ENCODE results near the gene NAA10. TPM values are rescaled to one million over a fixed set of nuclear protein-coding genes. Genes with fewer than 3 reads are reported as not detected.

NAA10 gene
- total and polyA plus RNA-seq, 10 donors, result 56.4 to 174 (median 87.8) TPM

GRCh38 chrX:153973127-153974002 is 38.5 kb upstream of the NAA10 start:
- peak overlapping the region; percentile 98 to 100 (median 99) for H3K27ac ChIP-seq
- H3K4me1 ChIP-seq, result peaks cover 15 to 41% (median 37%) of the 10 kb centered on the region in 6 donors
- intact Hi-C loops (cut with DNase I; ENCODE audit: low total_unique reads), result no loop called here
- no peaks in the 10 kb centered on the region for H3K36me3 ChIP-seq
- DNase-seq, result peak; percentile 80
- peak overlapping the region; percentile 34 to 97 (median 74) for H3K4me3 ChIP-seq
- WGBS, 5 donors, result 36 to 51% (median 39%) methylated on average over 12 to 20 of the region's 20 CpGs
- no peaks in the 10 kb centered on the region for H3K27me3 ChIP-seq (replicated peaks in 1 of 7)
- no peak for TF ChIP-seq POLR2A (IDR thresholded peaks at IDR 0.05)
- TF ChIP-seq POLR2AphosphoS5 (IDR thresholded peaks at IDR 0.05), result no peak
- TF ChIP-seq CTCF (IDR thresholded peaks at IDR 0.05 in 8 of 11, conservative IDR thresholded peaks at IDR 0.05 in 3 of 11), result no peak
- H3K9me3 ChIP-seq, result no peaks in the 10 kb centered on the region

- peak within 1 kb of the TSS; percentile 73 to 97 (median 79) for H3K4me3 ChIP-seq
- peak; percentile 95 for DNase-seq
- H3K27me3 ChIP-seq (replicated peaks in 1 of 7), result no peaks in the 10 kb centered on the region
- 0 to 8% (median 1%) methylated on average over 2 to 103 of the region's 103 CpGs for WGBS, 5 donors
- peaks cover 20 to 49% (median 45%) of the 10 kb centered on the region in 6 donors for H3K4me1 ChIP-seq
- TF ChIP-seq CTCF (IDR thresholded peaks at IDR 0.05 in 8 of 11, conservative IDR thresholded peaks at IDR 0.05 in 3 of 11), result no peak
- no peak for TF ChIP-seq POLR2A (IDR thresholded peaks at IDR 0.05)
- TF ChIP-seq POLR2AphosphoS5 (IDR thresholded peaks at IDR 0.05), result peak; percentile 63 to 75 (median 73)
- no peaks in the 10 kb centered on the region for H3K36me3 ChIP-seq
- peak within 1 kb of the TSS; percentile 98 to 100 (median 99) for H3K27ac ChIP-seq
- H3K9me3 ChIP-seq, result no peaks in the 10 kb centered on the region
- intact Hi-C loops (cut with DNase I; ENCODE audit: low total_unique reads), result no loop called here
Measured at GRCh38 chrX:153972368-153973126, 37.7 kb upstream of the NAA10 start, which contains the start of gene TMEM187. Gene TMEM187 (plus strand): TSS chrX:153972754. CDS start chrX:153982063, 9,309 bp downstream.

- H3K27me3 ChIP-seq (replicated peaks in 1 of 7), result no peaks in the 10 kb centered on the region
- H3K4me1 ChIP-seq, result peaks cover 24 to 58% (median 53%) of the 10 kb centered on the region in 6 donors
- no peaks in the 10 kb centered on the region for H3K36me3 ChIP-seq
- peak within 1 kb of the TSS; percentile 98 to 100 (median 99) for H3K27ac ChIP-seq
- 0 to 27% (median 3%) methylated on average over 38 to 96 of the region's 96 CpGs; no CpG with 5 or more reads in 1 of the 5 donors for WGBS, 5 donors
- TF ChIP-seq POLR2AphosphoS5 (IDR thresholded peaks at IDR 0.05), result peak; percentile 52 to 80 (median 77)
- no peak for TF ChIP-seq POLR2A (IDR thresholded peaks at IDR 0.05)
- intact Hi-C loops (cut with DNase I; ENCODE audit: low total_unique reads), result no loop called here
- H3K9me3 ChIP-seq, result no peaks in the 10 kb centered on the region
- peak within 1 kb of the TSS; percentile 73 to 97 (median 79) for H3K4me3 ChIP-seq
- DNase-seq, result peak; percentile 97
Measured at GRCh38 chrX:153971450-153972367, 36.9 kb upstream of the NAA10 start, which contains the start of gene HCFC1. Gene HCFC1 (minus strand): TSS chrX:153971818. CDS start chrX:153970840, 978 bp downstream.

- H3K9me3 ChIP-seq, result no peaks in the 10 kb centered on the region
- intact Hi-C loops (cut with DNase I; ENCODE audit: low total_unique reads), result no loop called here
- peaks cover 26 to 64% (median 59%) of the 10 kb centered on the region in 6 donors for H3K4me1 ChIP-seq
- WGBS, 5 donors, result 1 to 27% (median 3%) methylated on average over 12 to 34 of the region's 34 CpGs
- TF ChIP-seq POLR2AphosphoS5 (IDR thresholded peaks at IDR 0.05) (peak; percentile 45 to 88 (median 75)), POLR2A (IDR thresholded peaks at IDR 0.05) (no peak)
- H3K4me3 ChIP-seq, result peak overlapping the region; percentile 73 to 97 (median 79)
- no peaks in the 10 kb centered on the region for H3K27me3 ChIP-seq (replicated peaks in 1 of 7)
- peak; percentile 98 for DNase-seq
- peak overlapping the region; percentile 98 to 100 (median 99) for H3K27ac ChIP-seq
- no peaks in the 10 kb centered on the region for H3K36me3 ChIP-seq
Measured at GRCh38 chrX:153971124-153971449, 36.2 kb upstream of the NAA10 start.

Measured in spleen (tissue), 11 donors.